GM10266 (cell line): ENCODE measurements around the gene NABP2.

Experiments used
- DNase-seq: peaks from one replicate; pipeline ENCODE4 v3.0.0; 2012; ENCODE audit errors: extremely low spot score
- TF ChIP-seq, protein P1 (sequence below): IDR thresholded peaks from 2 replicates; pipeline ENCODE4 v1.5.1; 2012; ENCODE audit warnings: mild to moderate bottlenecking, low read depth; ENCODE audit not compliant: control insufficient read depth, insufficient read depth; ENCODE audit errors: missing control alignments

NABP2 gene

DNA sequence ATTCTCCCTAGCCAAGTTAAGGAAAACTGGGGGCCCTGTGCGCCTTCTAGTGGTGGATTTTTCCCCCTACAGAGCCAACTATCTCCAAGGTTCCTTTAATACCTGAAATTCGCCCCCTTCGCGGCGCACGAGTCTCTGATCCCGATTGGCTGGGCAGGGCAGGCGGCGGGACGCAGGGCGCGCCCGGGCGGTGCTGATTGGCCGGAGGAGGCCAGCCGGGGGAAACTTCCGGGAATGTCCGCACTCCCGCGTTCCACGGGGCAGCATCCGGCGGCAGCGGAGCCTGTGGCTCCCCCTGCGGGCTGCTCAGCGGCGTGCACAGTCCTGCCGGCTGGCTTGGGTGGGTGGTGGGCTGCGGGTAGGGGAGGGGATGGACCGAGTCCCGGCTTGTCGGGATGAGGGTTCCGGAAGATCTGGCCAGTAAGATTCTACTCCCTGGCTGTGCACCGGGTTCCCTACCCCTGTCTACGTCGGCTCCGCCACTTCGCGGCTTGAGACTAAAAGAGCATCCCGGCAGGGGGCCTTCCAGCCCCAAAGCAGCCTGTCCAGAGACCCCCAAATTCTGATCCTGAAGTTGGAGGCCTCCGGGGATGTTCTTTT is at the start of gene NABP2:
TSS of gene NABP2 (plus strand) at position 241 of the 600 bp plus-strand sequence. CDS start 515 bp downstream, outside the sequence.
- DNase-seq = peak; percentile 98
- TF ChIP-seq, protein P1, sequence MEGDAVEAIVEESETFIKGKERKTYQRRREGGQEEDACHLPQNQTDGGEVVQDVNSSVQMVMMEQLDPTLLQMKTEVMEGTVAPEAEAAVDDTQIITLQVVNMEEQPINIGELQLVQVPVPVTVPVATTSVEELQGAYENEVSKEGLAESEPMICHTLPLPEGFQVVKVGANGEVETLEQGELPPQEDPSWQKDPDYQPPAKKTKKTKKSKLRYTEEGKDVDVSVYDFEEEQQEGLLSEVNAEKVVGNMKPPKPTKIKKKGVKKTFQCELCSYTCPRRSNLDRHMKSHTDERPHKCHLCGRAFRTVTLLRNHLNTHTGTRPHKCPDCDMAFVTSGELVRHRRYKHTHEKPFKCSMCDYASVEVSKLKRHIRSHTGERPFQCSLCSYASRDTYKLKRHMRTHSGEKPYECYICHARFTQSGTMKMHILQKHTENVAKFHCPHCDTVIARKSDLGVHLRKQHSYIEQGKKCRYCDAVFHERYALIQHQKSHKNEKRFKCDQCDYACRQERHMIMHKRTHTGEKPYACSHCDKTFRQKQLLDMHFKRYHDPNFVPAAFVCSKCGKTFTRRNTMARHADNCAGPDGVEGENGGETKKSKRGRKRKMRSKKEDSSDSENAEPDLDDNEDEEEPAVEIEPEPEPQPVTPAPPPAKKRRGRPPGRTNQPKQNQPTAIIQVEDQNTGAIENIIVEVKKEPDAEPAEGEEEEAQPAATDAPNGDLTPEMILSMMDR = peak; percentile 85

DNA sequence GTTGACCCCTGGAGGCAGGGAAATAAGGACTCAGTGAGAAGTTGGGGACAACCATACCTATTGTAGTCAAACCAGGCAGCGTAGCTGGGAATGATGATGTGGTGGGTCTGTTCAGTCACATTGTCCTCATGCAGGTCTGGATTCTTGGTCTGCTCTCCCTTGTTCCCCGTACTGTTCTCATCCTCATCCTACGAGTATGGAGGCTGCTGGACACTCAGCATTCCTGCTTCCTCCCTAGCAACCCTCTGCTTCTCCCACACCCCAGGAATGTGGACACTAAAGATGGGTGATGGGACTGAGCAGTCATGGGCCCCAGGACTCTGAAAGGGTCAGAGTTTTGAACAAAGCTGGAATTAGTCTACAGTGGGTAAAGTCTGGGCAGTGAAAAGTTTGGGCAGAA is 45.8 kb upstream of the NABP2 start:
- TF ChIP-seq, protein P1 = no peak
- no peak for DNase-seq

DNA sequence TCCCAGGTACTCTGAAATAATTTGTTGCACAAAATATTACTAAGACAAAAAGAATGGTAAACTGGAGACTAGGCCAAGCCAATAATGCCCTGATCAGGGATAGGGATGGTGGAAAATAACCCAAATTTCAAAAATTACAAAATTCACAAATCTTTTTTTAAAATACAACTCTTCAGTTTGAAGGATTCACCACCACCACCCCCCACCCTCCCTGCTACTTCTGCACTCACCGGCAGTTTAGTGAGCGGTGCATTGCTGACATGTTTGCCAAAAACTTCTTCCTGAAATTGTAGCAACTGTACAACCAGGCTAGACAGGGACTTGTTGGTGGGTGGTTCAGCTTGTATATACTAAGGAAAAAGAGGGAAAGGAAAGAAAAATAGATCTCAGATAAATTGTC is 37.2 kb upstream of the NABP2 start:
- no peak for DNase-seq
- TF ChIP-seq, protein P1 = no peak

DNA sequence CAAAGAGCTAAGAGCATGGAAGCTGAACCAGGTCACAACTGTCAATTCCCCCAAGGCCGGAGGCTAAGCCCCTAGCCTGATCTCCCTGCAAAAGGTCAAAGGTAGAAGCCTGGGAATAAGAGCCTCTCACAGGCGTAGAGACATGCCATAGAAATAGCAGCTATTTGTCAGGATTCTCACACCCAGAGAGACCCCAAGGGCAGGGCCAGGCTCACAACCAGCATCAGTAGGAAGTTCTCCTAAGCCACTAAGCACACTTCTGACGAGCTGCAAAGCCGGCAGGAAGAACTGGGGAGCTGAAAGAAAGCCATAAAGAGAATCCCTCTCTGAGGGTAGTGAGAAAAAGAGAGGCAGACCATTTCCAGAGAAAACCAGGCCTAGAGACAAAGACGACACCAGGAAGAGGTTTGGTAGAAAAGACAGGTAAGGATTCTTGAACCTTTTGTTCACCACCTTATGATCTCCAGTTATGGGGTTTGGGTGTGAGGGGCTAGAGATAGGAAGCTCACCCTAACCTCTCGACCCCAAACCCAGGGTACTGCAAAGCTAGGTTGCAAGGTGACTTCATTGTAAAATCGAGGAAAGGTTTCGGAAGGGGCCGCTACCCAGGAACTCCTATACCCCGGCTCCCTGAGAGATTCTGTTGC is 35.9 kb upstream of the NABP2 start:
- DNase-seq = no peak
- TF ChIP-seq, protein P1 = no peak

DNA sequence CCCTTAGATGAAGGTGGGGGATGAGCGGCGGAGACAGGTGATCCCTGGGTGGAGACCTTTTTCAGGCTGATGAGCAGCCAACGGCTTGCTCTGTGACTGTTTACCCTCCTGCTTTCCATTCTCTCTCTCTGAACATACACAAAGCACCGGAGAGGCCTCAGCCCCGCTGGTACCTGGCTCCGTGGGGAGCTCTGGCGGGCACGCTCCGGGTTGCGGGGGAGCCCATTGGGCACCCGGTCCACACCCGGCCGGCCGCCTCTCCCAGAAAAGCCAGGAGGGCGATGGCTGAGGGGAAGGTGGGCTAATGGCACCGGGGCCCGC is 35.4 kb upstream of the NABP2 start:
- DNase-seq = peak; percentile 43
- TF ChIP-seq, protein P1 = no peak

DNA sequence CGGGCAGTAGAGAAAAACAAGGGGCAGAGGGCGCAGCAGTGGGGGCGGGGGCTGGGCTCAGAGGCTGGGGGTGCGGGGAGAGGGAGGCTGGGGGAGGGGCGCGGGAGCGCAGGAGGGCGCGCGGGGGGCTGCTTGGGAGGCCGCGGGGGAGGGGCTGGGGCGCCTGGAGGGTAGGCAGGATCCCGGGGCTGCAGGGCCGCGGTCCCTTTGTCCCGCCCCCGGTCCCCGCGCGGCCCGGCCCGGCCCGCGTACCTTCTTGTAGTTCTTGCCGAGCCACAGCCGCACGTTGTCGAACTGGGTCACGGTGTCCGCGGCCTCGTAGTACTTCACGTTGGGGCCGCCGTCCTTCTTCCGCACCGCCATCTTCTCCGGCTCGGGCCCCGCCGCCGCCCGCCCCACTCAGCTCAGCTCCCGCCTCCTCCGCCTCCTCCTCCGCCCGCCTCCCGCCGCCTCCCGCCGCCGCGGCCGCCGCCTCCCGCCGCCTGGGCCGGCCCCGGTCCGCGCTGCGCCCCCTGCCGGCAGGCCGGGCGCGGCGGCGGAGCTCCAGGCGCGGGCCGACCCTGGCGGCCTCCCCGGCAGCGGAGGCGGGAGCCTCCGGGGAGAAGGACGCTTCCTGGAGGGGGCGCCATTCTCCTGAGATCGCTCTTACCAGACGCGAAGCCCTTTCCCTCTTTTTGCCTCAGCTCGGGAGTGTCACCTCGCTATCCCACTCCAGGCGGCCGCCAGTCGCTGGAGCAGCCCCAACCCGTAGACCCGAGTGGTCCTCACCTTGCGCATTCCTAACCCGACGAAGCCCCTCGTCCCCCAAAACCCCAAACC is 34.8 kb upstream of the NABP2 start, which contains the start of gene SMARCC2:
TSS of gene SMARCC2 (minus strand) at position 385 of the 819 bp plus-strand sequence. CDS start at position 363, 22 bp downstream.
- TF ChIP-seq, protein P1 = peak; percentile 93
- peak; percentile 95 for DNase-seq
